ENCODE results near the gene GRM1.
"Not testable (repeated sequence)": the region's sequence is repeated elsewhere in the genome, so short reads cannot be mapped to it uniquely, and the experiment has no call there.

Gene GRM1

GRCh38 chr6:146191166-146191565 lies 162.3 kb downstream of the GRM1 start:
- no peak for DNase-seq (ENCODE audit: low spot score)

DNA sequence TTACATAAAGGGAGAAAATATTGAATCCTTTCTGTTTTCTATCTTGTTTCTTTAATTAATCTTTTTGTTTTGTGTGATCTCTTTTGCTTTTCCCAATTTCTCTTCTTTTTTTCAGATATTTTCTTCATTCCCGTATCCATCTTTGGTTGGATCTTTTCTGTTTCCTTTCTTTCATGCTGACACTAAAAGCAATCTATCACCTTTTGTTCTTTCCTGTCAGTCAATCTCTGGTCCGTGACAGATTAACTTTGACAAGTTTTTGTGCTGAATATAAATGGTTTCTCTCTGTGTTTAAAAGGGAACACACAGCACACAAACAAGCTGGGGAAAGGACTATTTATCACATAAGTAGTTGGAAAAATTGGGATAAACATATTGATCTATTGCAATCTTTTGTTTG lies 162.8 kb downstream of the GRM1 start:
- DNase-seq (ENCODE audit: low spot score) = no peak

GRCh38 chr6:146194434-146194833 lies 165.6 kb downstream of the GRM1 start:
- DNase-seq (ENCODE audit: low spot score) = no peak

DNA sequence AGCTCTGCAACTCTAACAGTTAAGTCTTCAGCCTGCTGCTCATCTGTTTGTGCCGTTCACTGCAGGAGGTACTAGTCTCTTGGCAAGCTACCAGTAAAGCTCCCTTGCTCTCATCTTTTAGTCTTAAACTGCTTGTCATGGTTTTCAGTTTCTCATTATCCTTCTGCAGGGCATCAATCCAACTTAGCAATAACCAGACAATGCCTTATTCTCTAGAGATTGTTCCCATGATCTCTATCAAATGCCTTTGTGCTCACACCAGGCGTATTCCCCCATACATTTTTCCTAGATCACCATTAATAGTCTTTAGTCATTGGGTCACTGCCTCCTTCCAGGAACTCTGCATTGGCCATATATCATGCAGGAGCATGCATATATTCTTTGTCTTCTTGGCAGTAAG lies 171.3 kb downstream of the GRM1 start:
- no peak for DNase-seq (ENCODE audit: low spot score)

DNA sequence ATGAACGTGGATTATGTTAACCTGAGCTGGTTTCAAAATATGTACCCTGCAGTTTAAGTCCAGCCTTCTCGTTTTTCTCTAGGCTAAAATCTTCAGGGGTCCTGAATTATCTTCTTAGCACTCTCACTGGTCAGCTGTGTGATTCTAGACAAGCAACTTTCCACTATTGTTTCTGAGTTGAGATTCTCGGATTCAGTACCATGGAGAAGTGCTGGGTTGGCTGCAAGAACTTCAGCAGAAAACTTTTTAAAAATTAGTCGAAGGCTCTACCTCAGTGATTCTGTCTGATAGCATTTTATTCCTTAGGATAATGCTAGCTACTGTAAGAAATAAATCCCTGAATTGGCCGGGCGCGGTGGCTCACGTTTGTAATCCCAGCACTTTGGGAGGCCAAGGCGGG lies 173.7 kb downstream of the GRM1 start:
- DNase-seq (ENCODE audit: low spot score) = no peak

- DNase-seq (ENCODE audit: low spot score) = no peak
Observed at GRCh38 chr6:146209942-146210341, 181.1 kb downstream of the GRM1 start.

DNA sequence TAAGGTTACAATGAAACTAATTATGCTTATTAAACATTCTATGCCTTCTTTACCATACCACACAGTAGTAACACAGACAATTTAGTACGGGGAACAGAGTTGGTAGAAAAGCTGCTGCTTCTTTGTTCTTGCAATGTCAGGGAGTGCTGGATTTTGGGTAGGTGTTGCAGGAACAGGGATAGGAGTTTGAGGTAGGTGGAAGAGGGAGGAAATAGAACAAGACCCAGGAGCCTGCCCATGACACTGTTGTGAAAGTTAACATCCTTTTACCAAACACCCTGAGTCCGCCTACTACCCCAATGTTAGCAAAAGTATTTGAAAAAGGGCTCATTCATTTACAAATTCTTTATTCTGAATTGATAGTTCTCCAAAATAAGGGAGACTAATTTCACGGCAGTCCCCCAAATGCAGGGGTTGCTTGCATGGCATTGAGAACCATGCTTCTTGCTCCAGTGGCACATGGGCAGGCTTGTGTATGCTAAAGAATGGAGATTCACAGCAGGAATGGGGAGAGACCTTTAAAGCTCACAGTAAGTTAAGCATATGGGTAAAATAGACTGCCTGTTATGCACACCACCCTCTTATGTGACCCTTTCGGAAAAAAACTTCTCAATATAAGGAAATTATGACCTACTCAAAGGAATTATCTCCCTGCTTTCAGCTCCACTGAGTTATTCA lies 181.7 kb downstream of the GRM1 start:
- no peak for DNase-seq (ENCODE audit: low spot score)

GRCh38 chr6:146211646-146212045 lies 182.8 kb downstream of the GRM1 start:
- no peak for DNase-seq (ENCODE audit: low spot score)

DNA sequence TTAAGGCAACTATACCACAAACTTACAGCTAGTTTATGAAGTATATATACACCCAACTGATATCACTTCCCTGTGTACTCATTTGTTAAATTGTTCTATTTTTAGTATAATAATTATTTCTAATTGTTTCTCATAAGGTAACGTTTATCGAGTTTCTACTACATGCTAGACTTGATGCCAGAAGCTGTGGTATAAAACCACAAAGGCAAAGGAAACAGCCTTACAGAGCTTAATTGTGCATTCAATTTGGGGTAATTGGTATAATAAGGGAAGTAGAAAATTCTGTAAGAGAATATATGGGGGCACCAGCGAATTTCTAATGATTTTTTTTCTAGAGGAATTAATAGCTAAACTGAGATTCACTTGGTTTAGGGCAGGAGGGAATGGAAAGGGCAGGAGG lies 183.9 kb downstream of the GRM1 start:
- DNase-seq (ENCODE audit: low spot score) = no peak

DNA sequence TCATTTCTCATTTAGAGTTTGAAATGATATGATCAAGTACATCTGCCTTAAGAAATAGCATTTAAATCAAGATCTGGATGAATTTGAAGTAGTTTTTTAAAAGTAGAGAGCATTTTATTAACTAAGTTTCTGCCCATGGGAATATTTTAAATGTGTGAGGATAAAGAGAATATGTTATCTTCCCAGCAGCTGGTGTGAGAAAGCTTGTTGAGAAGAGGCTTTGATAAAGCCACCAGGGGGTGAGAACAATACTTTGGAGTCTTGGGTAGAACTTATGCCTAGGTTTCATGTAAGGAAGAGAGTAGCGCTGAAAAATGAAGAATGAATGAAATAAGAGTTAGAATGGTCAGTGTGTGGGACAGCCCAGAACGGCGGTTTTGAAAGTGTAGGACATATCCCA lies 190.2 kb downstream of the GRM1 start:
- DNase-seq (ENCODE audit: low spot score) = no peak

DNA sequence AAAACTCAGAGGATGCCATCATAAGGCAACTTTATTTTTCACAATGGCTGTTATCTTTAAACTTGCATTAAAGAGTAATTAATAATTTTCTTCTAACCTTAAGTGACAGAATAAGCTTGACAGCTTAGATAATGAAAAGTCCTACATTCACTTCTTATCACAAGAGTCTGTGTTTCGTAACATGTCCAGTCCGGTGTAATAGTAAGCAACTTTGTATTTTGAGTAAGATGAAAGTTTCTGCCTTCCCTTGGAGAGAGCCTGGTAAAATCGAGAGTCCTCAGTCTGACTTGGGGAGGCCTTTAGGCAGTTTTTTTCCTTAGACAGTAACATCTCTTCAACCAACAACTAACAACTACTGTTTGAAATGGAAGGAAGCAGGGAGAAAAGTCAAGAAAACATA lies 195.6 kb downstream of the GRM1 start:
- no peak for DNase-seq (ENCODE audit: low spot score)

- no peak for DNase-seq (ENCODE audit: low spot score)
Observed at GRCh38 chr6:146224988-146225387, 196.1 kb downstream of the GRM1 start.

- no peak for DNase-seq (ENCODE audit: low spot score)
Observed at GRCh38 chr6:146240322-146240721, 211.5 kb downstream of the GRM1 start.

- no peak for DNase-seq (ENCODE audit: low spot score)
Observed at GRCh38 chr6:146240807-146241206, 211.9 kb downstream of the GRM1 start.

GRCh38 chr6:146243646-146244045 lies 214.8 kb downstream of the GRM1 start:
- not testable (repeated sequence) for DNase-seq (ENCODE audit: low spot score)

DNA sequence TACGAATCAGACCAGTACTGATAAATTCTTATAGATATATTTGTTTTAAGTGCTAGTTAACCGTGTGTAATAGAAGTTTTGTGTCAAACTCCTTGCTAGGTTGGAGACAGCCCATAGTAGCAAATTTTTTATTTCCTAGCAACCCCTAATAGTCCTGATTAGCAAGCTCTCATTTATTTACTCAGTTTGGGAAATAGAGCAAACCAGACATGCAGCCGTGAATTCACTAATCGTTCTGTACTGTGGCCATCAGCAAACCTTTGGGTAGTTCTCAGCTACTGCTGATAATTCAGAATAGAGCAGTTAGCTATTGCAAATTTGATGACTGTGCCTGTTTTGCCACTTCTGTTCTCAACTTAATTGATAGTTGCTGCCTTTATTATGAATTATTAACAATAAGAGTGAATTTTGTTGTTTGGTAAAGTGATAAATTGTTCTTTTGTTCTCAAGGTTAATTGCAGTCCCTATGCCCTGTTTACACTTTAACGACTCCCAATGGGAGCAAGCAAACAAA lies 215.8 kb downstream of the GRM1 start:
- no peak for DNase-seq (ENCODE audit: low spot score)

GRCh38 chr6:146246028-146246427 lies 217.2 kb downstream of the GRM1 start:
- no peak for DNase-seq (ENCODE audit: low spot score)

GRCh38 chr6:146253691-146254090 lies 224.8 kb downstream of the GRM1 start:
- DNase-seq (ENCODE audit: low spot score) = no peak

DNA sequence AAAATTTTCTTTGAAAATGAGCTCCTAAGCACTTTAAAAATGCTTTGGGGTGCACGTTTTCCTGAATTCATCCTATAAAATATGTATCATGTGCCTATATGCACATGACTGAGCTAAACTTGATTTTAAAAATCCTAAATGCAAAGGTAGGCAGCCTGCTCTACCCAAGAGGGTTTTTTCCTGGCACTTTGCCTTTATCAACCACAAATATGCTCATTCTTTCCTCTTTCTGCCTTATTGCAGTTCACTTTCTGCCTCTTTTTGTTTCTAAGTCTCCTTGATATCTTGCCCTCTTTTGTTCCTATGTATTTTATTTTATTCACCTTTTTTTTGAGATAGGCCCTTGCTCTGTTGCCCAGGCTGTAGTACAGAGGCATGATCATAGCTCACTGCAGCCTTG lies 229.3 kb downstream of the GRM1 start:
- no peak for DNase-seq (ENCODE audit: low spot score)

GRCh38 chr6:146260886-146261285 lies 232.0 kb downstream of the GRM1 start:
- DNase-seq (ENCODE audit: low spot score) = no peak

DNA sequence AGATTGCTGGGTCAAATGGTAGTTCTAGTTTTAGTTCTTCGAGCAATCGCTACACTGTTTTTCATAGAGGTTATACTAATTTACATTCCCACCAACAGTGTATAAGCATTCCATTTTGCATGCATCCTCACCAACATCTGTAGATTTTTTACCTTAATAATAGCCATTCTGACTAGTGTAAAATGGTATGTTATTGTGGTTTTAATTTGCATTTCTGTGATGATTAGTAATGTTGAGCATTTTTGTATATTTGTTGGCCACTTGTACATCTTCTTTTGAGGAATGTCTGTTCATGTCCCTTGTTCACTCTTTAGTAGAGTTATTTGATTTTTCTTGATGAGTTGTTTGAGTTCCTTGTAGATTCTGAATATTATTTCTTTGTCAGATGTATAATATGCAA lies 236.2 kb downstream of the GRM1 start:
- no peak for DNase-seq (ENCODE audit: low spot score)

DNA sequence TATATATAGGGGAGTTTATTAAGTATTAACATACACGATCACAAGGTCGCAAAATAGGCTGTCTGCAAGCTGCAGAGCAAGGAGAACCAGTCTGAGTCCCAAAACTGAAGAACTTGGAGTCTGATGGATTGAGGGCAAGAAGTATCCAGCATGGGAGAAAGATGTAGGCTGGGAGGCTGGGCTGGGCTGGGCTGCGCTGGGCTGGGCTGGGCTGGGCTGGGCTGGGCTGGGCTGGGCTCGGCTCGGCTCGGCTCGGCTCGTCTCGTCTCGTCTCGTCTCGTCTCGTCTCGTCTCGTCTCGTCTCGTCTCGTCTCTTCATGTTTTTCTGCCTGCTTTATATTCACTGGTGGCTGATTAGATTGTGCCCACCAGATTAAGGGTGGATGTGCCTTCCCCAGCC lies 238.6 kb downstream of the GRM1 start:
- DNase-seq (ENCODE audit: low spot score) = no peak

DNA sequence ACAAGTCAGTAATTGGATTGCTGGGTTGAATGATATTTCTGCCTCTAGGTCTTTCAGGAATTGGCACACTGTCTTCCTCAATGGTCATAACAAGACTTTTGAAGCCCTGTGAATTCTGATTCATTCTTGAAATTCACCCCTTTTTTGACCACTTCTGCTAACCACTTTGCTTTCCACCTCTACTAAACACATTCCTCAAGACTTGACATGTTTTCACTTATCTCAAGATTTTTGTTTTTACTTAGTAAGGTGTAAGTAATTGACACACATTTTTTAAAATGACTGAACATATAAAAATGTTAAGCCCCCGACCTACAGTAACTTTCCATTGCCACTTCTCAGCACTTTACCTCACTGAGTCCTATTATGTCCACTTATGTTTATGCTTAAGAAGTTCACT lies 239.1 kb downstream of the GRM1 start:
- no peak for DNase-seq (ENCODE audit: low spot score)

- DNase-seq (ENCODE audit: low spot score) = peak; percentile 13
Observed at GRCh38 chr6:146269482-146269881, 240.6 kb downstream of the GRM1 start.
